Measurements from ENCODE around the gene PTBP2. TPM values are rescaled to one million over a fixed set of nuclear protein-coding genes. Genes with fewer than 3 reads are reported as not detected.

PTBP2 gene
- total RNA-seq, 2 donors from 2014 or later: 47.7 to 52.0 TPM

- no peak for TF ChIP-seq CTCF (conservative IDR thresholded peaks at IDR 0.05)
- H3K4me1 Mint-ChIP-seq: peaks cover 3% of the 10 kb centered on the region
- H3K9me3 Mint-ChIP-seq: no peaks in the 10 kb centered on the region
- Histone ChIP-seq H3K36me3 (ENCODE audit: control insufficient read depth, insufficient read depth, low read length) (peaks cover 56% of the 10 kb centered on the region), H3K9me3 (ENCODE audit: control insufficient read depth, low read length) (no peaks in the 10 kb centered on the region), H3K9ac (ENCODE audit: extremely low read depth, low read length, poor library complexity, severe bottlenecking) (no peak overlapping the region), H3K27me3 (ENCODE audit: control insufficient read depth, insufficient read depth, low read length, poor library complexity, severe bottlenecking) (no peaks in the 10 kb centered on the region), H3K27ac (ENCODE audit: low read depth, low read length) (no peak overlapping the region), H3K4me3 (ENCODE audit: low read length) (no peak overlapping the region), H3K4me1 (ENCODE audit: control insufficient read depth, insufficient read depth, low read length) (no peaks in the 10 kb centered on the region)
- no peak overlapping the region for H3K27ac Mint-ChIP-seq
- DNase-seq: no peak
- H3K27me3 Mint-ChIP-seq (ENCODE audit: insufficient read depth): no peaks in the 10 kb centered on the region
- 93 to 100% methylated on average over 1 to 5 of the region's 5 CpGs for WGBS, 2 experiments (ENCODE audit: insufficient coverage in 1 of 2, insufficient read length in 1 of 2)
- no peak overlapping the region for H3K4me3 Mint-ChIP-seq
- peaks cover 51% of the 10 kb centered on the region for H3K36me3 Mint-ChIP-seq (ENCODE audit: low read depth)
Observed at GRCh38 chr1:96804648-96805047, 83.1 kb downstream of the PTBP2 start.

- Histone ChIP-seq H3K9me3 (ENCODE audit: control insufficient read depth, low read length) (no peaks in the 10 kb centered on the region), H3K27me3 (ENCODE audit: control insufficient read depth, insufficient read depth, low read length, poor library complexity, severe bottlenecking) (no peaks in the 10 kb centered on the region), H3K36me3 (ENCODE audit: control insufficient read depth, insufficient read depth, low read length) (peaks cover 61% of the 10 kb centered on the region), H3K9ac (ENCODE audit: extremely low read depth, low read length, poor library complexity, severe bottlenecking) (no peak overlapping the region), H3K27ac (ENCODE audit: low read depth, low read length) (no peak overlapping the region), H3K4me1 (ENCODE audit: control insufficient read depth, insufficient read depth, low read length) (no peaks in the 10 kb centered on the region), H3K4me3 (ENCODE audit: low read length) (no peak overlapping the region)
- no peaks in the 10 kb centered on the region for H3K9me3 Mint-ChIP-seq
- peaks cover 58% of the 10 kb centered on the region for H3K36me3 Mint-ChIP-seq (ENCODE audit: low read depth)
- H3K27me3 Mint-ChIP-seq (ENCODE audit: insufficient read depth): no peaks in the 10 kb centered on the region
- TF ChIP-seq CTCF (conservative IDR thresholded peaks at IDR 0.05): no peak
- 78 to 88% methylated on average over 1 to 2 of the region's 2 CpGs for WGBS, 2 experiments (ENCODE audit: insufficient coverage in 1 of 2, insufficient read length in 1 of 2)
- H3K27ac Mint-ChIP-seq: no peak overlapping the region
- H3K4me3 Mint-ChIP-seq: no peak overlapping the region
- DNase-seq: no peak
- H3K4me1 Mint-ChIP-seq: peaks cover 8% of the 10 kb centered on the region
Observed at GRCh38 chr1:96808191-96808590, 86.6 kb downstream of the PTBP2 start.

GRCh38 chr1:96815914-96816313 lies 94.3 kb downstream of the PTBP2 start:
- Mint-ChIP-seq H3K27me3 (ENCODE audit: insufficient read depth) (no peaks in the 10 kb centered on the region), H3K4me1 (peaks cover 8% of the 10 kb centered on the region), H3K36me3 (ENCODE audit: low read depth) (peaks cover 43% of the 10 kb centered on the region), H3K27ac (peak overlapping the region; percentile 30), H3K9me3 (no peaks in the 10 kb centered on the region), H3K4me3 (no peak overlapping the region)
- H3K4me3 ChIP-seq (ENCODE audit: low read length): no peak overlapping the region
- no peak overlapping the region for H3K27ac ChIP-seq (ENCODE audit: low read depth, low read length)
- no peak for TF ChIP-seq CTCF (conservative IDR thresholded peaks at IDR 0.05)
- no peaks in the 10 kb centered on the region for H3K9me3 ChIP-seq (ENCODE audit: control insufficient read depth, low read length)
- 100% methylated on average over 1 of the region's 1 CpG; no CpG with 5 or more reads in 1 of the 2 experiments for WGBS, 2 experiments (ENCODE audit: insufficient coverage in 1 of 2, insufficient read length in 1 of 2)
- H3K36me3 ChIP-seq (ENCODE audit: control insufficient read depth, insufficient read depth, low read length): peaks cover 75% of the 10 kb centered on the region
- DNase-seq: no peak
- peaks cover 2% of the 10 kb centered on the region for H3K4me1 ChIP-seq (ENCODE audit: control insufficient read depth, insufficient read depth, low read length)
- H3K27me3 ChIP-seq (ENCODE audit: control insufficient read depth, insufficient read depth, low read length, poor library complexity, severe bottlenecking): no peaks in the 10 kb centered on the region
- H3K9ac ChIP-seq (ENCODE audit: extremely low read depth, low read length, poor library complexity, severe bottlenecking): no peak overlapping the region

Measured in endodermal cell (in vitro differentiated cells).